Measurements from ENCODE around the gene CHMP1A. TPM values are rescaled to one million over a fixed set of nuclear protein-coding genes. Genes with fewer than 3 reads are reported as not detected.
A peak's percentile ranks its signal among the peaks of the same experiment; 100 is the strongest.
"Not testable (repeated sequence)": the region's sequence is repeated elsewhere in the genome, so short reads cannot be mapped to it uniquely, and the experiment has no call there.

Gene CHMP1A
- 56.1 TPM for polyA plus RNA-seq (ENCODE audit: insufficient read length)
- long read RNA-seq, donor 1, partial matches to known transcripts, result 0 of 47 reads
- long read RNA-seq, donor 1, other reads (novel, unspliced or antisense), result 41 of 47 reads
- long read RNA-seq, donor 2, partial matches to known transcripts, result 38 of 51 reads
- long read RNA-seq, donor 2, other reads (novel, unspliced or antisense), result 10 of 51 reads
- long read RNA-seq, donor 3, partial matches to known transcripts, result 12 of 14 reads
- long read RNA-seq, donor 3, other reads (novel, unspliced or antisense), result 0 of 14 reads
- long read RNA-seq, donor 4, result 0 reads
- long read RNA-seq, donor 5, partial matches to known transcripts, result 8 of 73 reads
- long read RNA-seq, donor 5, other reads (novel, unspliced or antisense), result 63 of 73 reads
- long read RNA-seq, donor 6, partial matches to known transcripts, result 0 of 47 reads
- long read RNA-seq, donor 6, other reads (novel, unspliced or antisense), result 41 of 47 reads
- long read RNA-seq, donor 7, transcript CHMP1A-202 (6 exons, 2,295 nt), result major isoform, 5 of 59 reads
- long read RNA-seq, donor 7, partial matches to known transcripts, result 0 of 59 reads
- long read RNA-seq, donor 7, other reads (novel, unspliced or antisense), result 50 of 59 reads
- long read RNA-seq, donor 8, partial matches to known transcripts, result 0 of 18 reads
- long read RNA-seq, donor 8, other reads (novel, unspliced or antisense), result 18 of 18 reads

DNA sequence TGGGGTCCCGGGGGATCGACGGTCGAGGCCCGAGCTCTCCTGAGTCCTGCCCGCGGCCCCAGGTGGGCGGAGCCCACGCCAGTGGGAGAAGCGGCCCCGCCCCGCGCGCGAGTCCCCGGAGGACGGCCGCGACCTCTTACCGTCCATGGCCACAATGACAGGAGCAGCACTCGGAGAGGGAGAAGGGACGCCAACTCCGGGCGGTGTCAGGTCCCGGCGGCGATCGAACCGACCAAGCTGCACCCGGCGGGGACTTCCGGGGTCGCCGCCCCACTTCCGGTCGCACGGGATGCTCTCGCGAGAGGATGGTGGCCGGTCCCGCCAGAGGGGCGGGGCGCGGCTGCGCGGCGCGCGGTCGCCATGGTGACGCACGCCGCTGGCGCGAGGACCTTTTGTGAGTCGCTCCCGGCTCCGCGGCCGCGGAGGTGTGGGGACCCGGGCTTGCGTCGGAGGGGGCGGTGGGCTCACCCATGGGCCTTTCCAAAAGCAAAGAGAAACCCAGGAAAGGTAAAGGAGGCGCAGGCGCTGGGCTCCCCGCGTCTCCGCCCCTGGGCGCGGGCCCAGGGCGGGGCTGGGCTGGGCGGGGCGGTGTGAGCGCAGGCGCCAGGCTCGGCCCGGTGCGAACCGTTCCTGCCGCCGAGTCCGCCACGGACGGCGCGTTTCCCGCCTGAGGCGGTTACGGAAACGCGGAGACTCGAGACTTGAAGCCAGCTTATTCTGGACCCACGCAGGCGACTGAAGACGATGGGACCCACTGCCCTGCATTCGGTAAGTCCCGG lies at the start of gene CHMP1A, which contains the start of gene SPATA33:
Gene CHMP1A, minus strand, starts transcription at position 267 of the 779 bp plus-strand sequence. Its CDS starts 120 bp downstream, at position 147.
Gene SPATA33, plus strand, starts transcription at position 395 of the 779 bp plus-strand sequence. Its CDS starts 76 bp downstream, at position 471.
- DNase-seq, result peak; percentile 87

DNA sequence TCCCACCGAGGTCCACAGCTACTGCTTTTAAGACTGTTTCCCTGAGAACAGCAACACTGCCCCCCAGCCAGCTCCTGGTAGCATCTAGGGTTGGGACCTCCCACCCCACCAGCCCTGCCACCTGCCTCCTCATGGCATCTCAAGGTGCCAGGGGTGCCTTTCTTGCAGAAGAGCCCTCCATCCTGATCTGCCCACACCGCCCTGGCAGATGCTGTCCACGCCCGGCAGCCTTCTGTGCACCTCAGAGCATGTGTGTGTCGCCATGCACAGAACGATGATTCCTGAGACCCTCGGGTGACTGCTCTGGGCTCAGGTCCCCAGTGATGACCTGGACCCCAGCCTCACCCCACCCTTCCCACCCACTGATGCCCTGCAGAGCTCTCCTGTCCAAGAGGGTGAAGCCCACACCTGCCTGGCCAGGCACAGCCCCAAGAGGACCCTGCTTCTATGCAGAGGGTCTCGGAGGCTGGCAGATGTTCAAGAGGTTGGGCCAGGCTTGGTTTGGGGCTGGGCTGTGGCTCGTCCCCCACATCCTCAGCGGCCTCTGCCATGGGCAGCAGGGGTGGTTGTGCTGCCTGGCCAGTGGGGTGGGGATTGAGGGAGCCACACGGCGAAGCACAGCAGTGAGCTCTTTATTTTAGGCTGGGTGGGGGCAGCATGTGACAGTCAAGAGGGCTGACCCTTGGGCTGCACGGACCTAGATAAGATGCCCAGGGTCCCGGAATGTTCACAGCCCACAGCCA lies 49.2 kb upstream of the CHMP1A start:
- DNase-seq, result no peak

DNA sequence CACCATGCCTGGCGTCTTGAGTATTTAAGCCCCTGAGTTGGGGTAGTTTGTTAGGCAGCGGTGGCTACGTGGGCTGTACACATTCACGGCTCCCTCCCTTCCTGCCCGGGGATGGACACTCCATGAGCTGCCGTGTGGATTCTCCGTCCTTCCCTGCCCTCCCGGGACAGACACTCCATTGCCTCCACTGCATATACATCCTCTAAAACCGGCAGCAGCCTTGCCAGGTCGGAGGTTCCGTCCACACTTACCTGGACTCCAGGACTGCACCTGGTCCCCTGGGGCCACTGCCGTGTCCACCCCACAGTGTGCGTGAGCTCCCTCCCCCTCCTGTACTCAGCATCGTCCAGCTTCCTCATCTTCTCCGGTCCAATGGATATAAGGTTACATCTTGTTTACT lies 47.5 kb upstream of the CHMP1A start:
- DNase-seq, result no peak

DNA sequence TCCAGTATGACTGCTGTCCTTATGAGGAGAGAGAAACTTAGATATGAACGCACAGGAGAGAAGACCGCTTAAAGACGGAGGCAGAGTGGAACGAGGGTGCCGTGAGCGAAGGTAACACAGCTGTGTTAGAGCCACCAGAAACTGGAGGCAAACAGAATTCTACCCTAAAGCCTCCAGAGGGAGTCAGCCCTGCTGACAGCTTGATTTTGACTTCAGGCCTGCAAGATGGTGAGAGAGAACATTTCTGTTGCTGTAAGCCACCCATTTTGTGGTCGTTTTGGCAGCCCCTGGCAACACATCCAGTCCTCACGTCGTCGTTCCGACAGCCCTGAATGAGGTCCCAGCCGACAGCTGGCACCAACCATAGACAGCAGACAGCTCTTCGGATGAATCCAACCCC lies 46.8 kb upstream of the CHMP1A start:
- no peak for DNase-seq

DNA sequence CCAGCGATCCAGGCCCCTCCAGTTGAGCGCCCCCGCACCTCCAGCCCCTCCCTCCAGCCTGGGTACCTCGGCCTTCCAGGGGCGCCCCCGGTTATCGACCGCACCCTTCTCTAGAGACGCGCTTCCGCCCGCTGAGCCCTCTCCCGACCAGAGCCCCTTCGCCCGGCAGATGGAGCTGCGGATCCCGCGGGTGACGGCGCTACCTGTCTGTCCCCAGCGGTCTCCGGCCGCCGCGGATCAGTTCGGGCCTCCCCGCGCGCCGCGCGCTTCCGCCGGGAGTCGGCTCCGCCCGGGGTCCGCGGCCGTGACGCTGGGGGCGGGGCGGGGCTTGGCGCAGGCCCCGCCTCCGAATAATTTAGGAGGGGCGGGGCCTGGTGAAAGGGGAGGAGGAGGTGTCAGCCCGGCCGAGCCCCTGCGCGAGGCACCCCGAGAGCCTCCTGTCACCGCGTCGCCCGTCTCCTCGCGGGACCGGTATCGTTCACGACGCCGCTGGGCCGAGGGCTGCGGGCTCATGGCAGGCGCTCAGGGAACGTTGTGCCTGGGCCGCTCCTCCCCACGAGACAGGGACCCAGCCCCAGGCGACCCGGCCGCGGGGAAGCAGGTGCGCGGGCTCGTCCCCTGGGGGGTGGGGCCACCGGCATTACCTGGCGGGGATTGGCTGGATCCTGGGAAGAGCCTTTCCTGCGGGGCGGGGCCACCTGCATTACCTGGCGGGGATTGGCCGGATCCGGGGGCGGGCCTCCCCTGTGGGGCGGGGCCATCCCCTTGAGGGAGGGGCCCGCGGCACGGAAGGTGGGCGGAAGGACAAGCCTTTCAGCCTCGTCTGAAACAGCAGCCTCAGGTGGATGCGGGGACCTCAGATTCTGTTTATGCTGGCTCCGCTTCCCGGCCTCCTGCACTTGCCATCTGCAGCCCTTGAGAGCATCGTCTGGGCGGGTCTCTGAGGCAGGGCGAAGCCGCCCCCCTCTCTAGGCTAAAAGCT lies 44.2 kb upstream of the CHMP1A start, which contains the start of gene SPATA2L:
Gene SPATA2L, minus strand, starts transcription at position 281 of the 982 bp plus-strand sequence. CDS start 473 bp downstream, outside the sequence.
- peak; percentile 91 for DNase-seq

DNA sequence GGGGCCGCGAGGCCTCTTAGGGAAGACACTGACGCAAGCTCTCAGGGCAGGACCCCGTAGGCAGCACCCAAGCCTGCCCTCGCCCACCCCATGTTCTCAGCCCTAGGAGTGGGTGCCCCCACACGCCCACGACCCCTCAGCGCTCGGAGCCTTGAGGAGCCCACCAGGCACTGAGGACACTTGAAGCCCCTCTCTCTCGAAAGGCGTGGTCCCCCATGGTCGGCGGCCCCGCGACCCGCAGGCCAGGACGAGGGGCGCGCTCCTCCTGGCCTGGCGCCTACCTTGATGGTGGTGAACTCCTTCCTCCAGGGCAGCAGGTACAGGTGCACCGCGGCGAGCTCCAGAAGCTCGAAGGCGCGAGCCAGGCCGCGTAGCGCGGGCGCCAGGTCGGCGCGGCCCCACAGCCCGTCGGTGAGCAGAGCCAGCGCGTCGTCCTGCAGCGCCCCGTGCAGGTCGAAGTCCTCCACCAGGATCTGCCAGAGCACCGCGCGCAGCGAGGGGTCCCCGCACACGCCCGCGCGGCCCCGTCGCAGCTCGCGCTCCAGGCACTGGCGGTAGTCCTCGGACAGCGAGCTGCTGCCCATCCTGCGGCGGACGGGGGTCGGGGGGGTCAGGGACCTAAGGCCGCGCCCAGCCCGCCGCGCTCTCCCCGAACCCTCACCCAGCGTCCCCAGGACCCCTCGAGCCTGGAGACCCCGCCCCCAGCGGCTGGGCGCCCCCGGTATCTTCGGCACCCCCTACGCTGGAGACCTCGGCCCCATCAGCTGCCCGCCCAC lies 43.3 kb upstream of the CHMP1A start:
- no peak for DNase-seq

DNA sequence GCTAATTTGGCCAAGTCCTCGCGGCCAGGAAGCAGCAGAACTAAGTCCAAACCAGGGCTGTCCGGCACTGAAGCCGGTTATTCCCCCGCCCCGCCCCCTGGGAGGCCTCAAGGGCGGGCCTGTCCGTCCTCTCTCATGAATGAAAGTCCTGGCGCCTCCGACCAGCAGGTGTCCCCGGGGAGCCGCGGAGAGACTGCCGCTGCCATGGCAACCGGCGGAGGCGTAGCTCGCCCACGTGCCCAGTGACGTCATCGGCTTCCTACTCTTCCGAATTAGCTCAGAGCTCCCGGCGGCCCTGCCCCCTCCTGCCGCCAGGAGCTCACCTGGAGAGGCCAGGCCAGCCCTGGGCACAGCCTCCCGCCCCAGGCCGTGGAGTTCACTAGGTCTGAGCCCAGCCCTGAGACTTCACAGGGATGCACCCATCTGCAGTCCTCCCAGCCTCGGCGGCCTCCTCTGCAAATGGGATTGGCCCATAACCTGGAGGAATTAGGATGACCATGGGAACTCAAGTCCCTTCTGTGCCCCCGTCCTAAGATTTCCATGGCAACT lies 42.7 kb upstream of the CHMP1A start:
- DNase-seq, result peak; percentile 97

DNA sequence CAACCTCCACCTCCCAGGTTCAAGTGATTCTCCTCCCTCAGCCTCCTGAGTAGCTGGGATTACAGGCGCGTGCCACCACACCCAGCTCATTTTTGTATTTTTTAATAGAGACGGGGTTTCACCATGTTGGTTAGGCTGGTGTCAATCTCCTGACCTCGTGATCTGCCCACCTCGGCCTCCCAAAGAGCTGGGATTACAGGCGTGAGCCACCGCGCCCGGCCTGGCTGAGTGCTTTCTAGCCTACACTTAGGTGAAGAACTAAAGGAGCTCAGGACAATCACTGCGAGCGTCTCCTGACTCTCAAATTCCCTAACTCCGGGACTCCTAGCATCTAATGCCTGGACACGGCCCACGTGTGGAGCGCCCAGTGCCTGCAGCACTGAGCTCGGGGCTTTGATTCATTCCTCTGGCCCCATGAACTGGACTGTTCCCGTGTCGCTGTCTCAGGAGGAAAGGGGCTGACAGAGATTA lies 42.2 kb upstream of the CHMP1A start:
- not testable (repeated sequence) for DNase-seq

DNA sequence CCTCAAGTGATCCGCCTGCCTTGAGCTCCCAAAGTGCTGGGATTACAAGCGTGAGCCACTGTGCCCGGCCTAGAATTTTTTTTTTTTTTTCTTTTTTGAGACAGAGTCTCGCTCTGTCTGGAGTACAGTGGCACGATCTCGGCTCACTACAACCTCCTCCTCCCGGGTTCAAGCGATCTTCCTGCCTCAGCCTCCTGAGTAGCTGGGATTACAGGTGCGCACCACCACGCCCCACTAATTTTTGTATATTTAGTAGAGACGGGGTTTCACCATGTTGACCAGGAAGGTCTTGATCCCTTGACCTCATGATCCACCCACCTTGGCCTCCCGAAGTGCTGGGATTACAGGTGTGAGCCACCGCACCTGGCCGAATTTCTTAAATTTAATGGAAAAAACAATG lies 41.2 kb upstream of the CHMP1A start:
- DNase-seq, result not testable (repeated sequence)

DNA sequence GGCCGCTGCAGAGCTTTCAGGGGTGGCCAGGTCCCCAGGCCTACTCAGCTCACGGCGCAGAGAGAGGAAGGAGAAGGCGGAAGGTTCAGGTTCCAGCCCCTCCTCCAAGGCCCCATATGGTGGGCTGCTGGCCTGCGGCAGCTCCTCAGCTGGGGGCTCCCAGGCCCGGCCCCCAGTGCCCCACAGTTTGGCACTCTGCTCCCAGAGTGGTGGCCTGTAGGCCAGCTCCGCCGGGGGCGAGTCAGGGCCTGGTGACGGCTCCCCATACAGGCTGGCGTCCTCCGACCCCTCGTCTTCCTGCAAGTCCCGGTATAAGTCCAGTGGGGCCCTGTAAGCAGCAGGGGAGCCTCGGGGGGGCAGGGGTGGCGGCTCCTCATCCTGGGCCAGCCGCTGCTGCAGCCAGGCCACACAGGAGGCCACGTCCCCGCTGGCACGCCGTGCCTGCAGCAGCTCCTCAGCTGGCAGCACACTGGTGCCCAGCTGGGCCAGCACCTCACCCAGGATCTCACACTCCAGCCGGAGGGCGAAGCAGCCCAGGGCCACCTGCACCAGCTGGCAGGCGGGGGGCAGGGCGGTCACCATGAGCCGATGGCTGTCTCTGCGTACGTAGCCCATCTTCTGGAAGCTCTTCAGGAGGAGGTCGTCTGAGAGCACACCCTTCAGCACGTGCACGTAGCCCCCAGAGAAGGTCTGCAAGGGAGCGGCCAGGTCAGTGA lies 40.3 kb upstream of the CHMP1A start:
- no peak for DNase-seq

DNA sequence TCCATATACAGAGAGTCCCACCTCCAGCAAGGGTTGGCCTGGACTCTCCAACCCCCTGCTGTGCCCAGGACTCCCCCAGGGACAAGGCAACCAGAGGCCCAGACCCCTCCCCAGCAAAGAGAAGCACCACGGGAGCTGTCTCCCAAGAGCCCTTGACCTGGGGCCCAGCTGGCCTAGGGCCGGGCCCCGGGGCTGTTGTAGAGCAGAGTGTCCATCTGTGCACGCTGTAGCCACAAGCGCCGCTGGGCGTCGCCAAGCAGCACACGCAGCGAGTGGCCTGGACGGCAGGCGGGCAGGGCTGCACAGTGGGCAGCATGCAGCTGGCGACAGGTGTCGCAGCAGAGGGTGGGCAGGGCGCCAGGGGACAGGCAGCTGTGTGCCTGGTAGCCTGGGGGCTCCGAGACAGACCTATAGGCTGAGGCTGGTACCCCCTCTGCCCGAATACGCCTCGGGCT lies 39.7 kb upstream of the CHMP1A start:
- no peak for DNase-seq

DNA sequence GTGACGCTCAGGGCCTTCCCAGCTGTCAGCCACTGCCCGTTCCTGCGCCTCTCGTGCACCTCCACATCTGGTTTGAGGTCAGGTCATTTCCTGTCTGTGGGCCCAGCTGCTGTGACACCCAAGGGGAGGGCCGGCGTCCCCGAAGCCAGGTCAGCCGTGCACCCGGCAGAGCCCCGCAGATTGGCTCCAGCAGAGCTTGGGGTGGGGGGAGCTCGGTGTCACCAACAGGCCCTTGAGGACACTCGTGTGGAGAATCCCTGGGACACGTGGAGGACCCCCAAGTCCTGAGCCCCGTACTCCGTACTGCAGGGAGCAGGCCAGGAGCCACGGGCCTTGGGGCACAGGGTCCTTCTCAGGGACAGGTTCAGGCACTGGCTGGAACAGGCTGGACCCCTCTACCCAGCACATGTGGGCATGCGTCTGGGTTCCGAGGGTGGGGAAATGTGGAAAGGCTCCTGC lies 39.2 kb upstream of the CHMP1A start:
- DNase-seq, result no peak

DNA sequence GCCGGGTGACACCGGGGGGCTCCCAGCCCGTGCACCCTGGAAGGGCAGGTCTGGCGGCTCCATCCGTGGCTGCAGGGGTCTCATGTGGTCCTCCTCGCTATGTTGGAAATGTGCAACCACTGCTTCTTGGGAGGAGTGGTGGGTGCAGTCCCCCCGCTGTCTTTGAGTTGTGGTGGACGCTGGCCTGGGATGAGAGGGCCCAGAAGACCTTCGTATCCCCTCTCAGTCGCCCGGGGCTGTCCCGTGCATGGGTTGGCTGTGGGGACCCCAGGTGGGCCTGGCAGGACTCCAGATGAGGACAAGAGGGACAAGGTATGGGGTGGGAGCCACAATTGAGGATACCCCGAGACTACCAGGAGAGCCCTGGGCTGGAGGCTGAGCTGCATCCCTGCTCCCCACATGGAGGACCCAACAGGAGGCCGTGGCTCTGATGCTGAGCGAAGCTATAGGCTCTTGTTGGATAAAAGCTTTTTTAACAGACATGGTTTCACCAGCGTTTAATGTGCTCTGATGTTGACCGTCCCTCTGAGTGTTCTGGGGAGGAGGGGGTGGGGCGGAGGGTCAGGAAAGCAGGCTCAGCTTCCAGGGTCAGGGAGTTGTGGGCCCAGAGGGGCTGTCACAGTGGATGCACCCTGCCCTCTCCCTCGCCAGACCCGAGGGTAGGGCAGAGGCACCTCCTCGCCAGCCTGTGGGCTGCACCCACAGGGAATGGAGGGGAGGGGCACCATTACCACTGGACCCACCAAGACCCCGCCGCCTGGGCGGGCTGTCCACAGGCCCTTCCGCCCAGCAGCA lies 38.6 kb upstream of the CHMP1A start:
- DNase-seq, result no peak

DNA sequence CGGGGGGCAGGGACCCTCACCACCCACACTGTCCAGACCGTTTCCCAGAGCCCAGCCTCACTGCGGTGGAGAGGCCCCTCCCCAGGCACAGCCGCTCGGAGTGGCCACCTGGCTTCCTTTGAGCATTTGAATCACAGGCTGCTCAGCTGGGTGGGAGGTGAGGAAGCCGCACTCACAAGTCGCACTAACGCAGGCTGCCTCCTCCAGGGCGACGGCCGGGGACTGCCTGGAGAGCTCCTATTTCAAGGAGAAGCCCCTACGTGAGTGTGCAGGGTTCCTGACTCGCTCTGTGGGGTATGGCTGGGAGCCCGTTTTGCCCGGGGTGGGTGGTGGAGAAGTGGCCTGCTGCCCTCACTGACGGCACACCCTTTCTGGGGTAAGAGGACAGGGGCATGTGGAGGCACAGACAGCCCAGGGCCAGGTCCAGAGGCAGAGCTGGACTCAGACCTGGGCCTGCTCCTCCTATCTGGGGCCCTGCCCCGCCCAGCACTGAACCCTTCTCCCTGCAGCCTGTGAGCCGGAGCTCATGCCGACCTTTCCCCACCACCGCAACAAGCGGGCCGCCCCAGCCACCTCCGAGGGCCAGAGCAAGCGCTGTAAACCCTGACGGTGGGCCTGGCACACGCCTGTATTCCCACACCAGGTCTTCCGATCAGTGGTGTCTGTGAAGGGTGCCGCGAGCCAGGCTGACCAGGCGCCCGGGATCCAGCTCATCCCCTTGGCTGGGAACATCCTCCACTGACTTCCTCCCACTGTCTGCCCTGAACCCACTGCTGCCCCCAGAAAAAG lies 37.8 kb upstream of the CHMP1A start:
- no peak for DNase-seq

DNA sequence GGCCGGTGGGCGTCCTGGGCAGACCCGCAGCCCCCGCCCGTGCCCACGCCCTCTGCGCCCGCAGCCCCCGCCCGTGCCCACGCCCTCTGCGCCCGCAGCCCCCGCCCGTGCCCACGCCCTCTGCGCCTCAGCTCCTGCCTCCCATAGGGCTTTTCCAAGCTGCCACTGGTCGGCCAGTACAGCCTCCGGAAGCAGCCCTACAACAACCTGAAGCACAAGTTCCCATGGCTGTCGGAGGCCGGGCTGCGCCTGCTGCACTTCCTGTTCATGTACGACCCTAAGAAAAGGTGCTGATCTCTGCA lies 37.2 kb upstream of the CHMP1A start:
- DNase-seq, result not testable (repeated sequence)

DNA sequence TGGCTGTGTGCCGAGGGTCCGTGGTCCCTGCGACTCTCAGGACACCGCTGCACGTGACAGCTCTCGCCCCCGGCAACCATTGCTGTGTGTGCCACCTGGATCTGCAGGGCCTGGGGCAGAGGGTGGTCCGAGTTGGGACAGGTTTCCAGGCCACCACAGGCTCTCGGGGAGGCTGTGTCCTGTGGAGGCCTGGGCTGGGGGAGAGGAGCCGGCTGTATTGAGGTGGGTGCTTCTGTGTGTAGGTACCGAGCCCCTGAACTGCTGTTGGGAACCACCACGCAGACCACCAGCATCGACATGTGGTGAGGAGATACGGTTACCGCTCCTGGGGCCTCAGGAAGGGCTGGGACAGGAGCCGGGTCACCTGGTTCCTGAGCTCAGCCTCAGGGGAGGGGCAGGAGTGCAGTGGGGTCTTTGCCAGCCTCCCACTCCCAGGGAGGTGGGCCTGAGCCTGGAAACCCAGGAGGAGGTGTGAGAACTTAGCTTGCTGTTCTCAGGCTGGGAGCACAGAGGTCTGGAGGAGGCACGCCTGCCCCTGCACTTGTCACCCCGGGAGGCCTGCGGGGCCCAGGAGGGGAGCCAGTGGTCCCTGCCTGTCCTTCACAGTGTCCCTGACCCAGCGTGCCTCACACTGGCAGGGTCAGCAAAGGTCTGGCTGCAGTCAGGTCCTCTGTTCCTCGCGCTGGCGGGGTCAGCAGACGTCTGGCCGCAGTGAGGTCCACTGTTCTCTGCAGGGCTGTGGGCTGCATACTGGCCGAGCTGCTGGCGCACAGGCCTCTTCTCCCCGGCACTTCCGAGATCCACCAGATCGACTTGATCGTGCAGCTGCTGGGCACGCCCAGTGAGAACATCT lies 36.6 kb upstream of the CHMP1A start:
- DNase-seq, result no peak
